Glutamatergic neuron (in vitro differentiated cells): ENCODE measurements around the gene TSHZ3. TPM values are rescaled to one million over a fixed set of nuclear protein-coding genes. Genes with fewer than 3 reads are reported as not detected.

Experiments
- DNase-seq: peaks from one replicate; pipeline ENCODE4 v3.0.0; 2022
- H3K27ac Mint-ChIP-seq: one replicate; pipeline ENCODE4 v1.8.0; 2020; ENCODE audit warnings: mild to moderate bottlenecking, mixed read lengths, inconsistent platforms; ENCODE audit not compliant: unreplicated experiment
- H3K27me3 Mint-ChIP-seq: one replicate; pipeline ENCODE4 v1.8.0; 2020; ENCODE audit warnings: mild to moderate bottlenecking, moderate library complexity, mixed read lengths, inconsistent platforms; ENCODE audit not compliant: unreplicated experiment
- H3K36me3 Mint-ChIP-seq: one replicate; pipeline ENCODE4 v1.8.0; 2020; ENCODE audit warnings: mild to moderate bottlenecking, mixed read lengths, inconsistent platforms; ENCODE audit not compliant: unreplicated experiment
- H3K4me1 Mint-ChIP-seq: one replicate; pipeline ENCODE4 v1.8.0; 2020; ENCODE audit warnings: mild to moderate bottlenecking, low read depth, mixed read lengths, inconsistent platforms; ENCODE audit not compliant: unreplicated experiment
- H3K4me3 Mint-ChIP-seq: one replicate; pipeline ENCODE4 v1.8.0; 2020; ENCODE audit warnings: mild to moderate bottlenecking, mixed read lengths, inconsistent platforms; ENCODE audit not compliant: unreplicated experiment
- H3K9me3 Mint-ChIP-seq: one replicate; pipeline ENCODE4 v1.8.0; 2020; ENCODE audit warnings: mild to moderate bottlenecking, moderate library complexity, mixed read lengths, inconsistent platforms; ENCODE audit not compliant: unreplicated experiment
- CTCF ChIP-seq: fragments of 200-600 bp; sonication (generic); IDR thresholded peaks from one replicate; pipeline ENCODE4 v1.5.0; 2021; ENCODE audit not compliant: partially characterized antibody, unreplicated experiment
- total RNA-seq: library from RNA; stranded (reverse); fragmentation: NEBNext Ultra II Directional; extraction: Animal tissue kit (Norgen Biotek cat#: 25700); gene quantifications from one replicate; pipeline ENCODE4 v1.2.1, GENCODE V29; 2021; ENCODE audit not compliant: unreplicated experiment

Gene TSHZ3
- total RNA-seq, 1 donor from 2014 or later: 7.4 TPM

DNA sequence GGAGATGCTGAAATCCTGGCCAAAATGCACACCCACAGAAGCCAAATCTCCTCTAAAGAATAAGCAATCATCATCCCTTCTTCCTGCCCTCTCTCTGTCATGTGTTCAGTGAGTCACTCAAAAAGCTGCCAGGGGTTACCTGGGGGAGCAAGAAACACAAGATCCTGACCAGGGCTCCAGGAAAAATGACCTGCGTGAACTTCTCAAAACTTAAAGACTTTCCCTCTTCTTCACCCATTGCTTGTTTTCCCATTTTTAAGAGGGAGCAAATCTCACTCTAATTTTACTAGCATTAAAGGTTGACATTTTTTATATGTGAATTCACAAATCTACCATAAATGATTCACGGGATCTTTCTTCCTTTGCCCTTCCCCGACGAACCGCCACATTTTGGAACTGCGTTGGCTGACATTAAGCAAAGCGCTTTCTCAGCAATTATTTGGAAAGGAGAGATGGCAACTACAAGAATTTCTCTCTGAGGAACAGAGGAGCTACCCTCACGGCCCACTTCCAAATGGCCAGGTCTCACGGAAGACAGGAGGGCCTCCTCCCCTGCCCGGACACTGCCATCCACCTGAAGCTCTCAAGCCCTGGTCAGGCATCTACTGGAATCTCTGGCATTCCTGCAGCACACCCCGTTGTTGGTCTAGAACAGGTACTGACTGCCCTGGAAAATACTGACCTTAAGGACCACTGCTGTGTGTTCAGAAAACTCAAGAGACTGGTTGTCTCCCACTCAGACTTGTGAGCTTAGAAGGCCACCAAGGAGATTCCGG lies 14.2 kb downstream of the TSHZ3 start:
- Mint-ChIP-seq H3K4me3 (no peak overlapping the region), H3K36me3 (no peaks in the 10 kb centered on the region), H3K9me3 (peaks cover 13% of the 10 kb centered on the region), H3K4me1 (peaks cover 53% of the 10 kb centered on the region), H3K27ac (no peak overlapping the region), H3K27me3 (peaks cover 8% of the 10 kb centered on the region)
- no peak for DNase-seq
- TF ChIP-seq CTCF: no peak

- no peak for DNase-seq
- TF ChIP-seq CTCF: no peak
- Mint-ChIP-seq H3K36me3 (no peaks in the 10 kb centered on the region), H3K4me1 (peaks cover 50% of the 10 kb centered on the region), H3K4me3 (no peak overlapping the region), H3K27ac (no peak overlapping the region), H3K27me3 (peaks cover 5% of the 10 kb centered on the region), H3K9me3 (peaks cover 10% of the 10 kb centered on the region)
Observed at GRCh38 chr19:31334101-31334848, 15.0 kb downstream of the TSHZ3 start.

DNA sequence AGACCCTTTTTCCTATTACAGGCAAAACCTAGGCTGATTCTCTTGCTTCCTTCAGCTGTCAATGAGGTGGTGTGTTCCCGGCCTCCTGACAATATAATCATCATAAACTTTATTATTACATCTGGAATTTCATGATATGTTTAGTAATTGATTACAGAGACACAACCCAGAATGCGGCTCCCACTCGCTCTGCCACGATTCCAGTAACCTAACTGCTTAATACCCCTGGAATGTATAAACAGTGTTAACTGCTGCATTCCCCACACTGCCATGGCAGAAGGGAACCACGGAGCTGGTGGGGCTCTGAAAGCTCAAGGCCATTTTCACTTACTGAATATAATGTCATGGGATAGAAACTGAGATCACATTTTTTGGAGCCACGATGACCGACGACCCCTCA lies 17.1 kb downstream of the TSHZ3 start:
- H3K4me1 Mint-ChIP-seq: peaks cover 36% of the 10 kb centered on the region
- TF ChIP-seq CTCF: no peak
- no peaks in the 10 kb centered on the region for H3K27me3 Mint-ChIP-seq
- DNase-seq: no peak
- no peaks in the 10 kb centered on the region for H3K36me3 Mint-ChIP-seq
- peak overlapping the region; percentile 88 for H3K27ac Mint-ChIP-seq
- peaks cover 4% of the 10 kb centered on the region for H3K9me3 Mint-ChIP-seq
- H3K4me3 Mint-ChIP-seq: no peak overlapping the region

DNA sequence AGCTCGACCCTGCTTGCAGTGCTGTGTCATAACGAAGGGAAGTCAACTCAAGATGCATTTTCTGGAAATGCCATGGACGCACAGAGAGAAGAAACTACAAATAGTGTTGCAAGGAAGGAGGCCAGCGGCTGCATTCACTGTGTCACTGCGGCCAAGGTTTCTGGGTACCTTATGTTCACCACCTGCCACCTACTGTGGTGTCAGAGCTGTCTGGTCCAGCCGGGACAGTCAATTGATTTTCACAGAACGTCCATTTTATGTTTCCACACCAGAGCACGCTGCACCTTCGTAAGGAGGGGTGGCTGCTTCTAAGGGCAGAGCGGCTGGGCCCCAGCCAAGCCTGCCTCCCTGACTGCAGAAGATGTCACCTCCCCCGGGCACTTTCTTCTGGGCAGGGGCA lies 17.7 kb downstream of the TSHZ3 start:
- no peaks in the 10 kb centered on the region for H3K36me3 Mint-ChIP-seq
- H3K4me1 Mint-ChIP-seq: peaks cover 40% of the 10 kb centered on the region
- H3K9me3 Mint-ChIP-seq: peaks cover 4% of the 10 kb centered on the region
- TF ChIP-seq CTCF: no peak
- H3K27ac Mint-ChIP-seq: peak overlapping the region; percentile 88
- DNase-seq: peak; percentile 37
- no peaks in the 10 kb centered on the region for H3K27me3 Mint-ChIP-seq
- H3K4me3 Mint-ChIP-seq: peak overlapping the region; percentile 21

DNA sequence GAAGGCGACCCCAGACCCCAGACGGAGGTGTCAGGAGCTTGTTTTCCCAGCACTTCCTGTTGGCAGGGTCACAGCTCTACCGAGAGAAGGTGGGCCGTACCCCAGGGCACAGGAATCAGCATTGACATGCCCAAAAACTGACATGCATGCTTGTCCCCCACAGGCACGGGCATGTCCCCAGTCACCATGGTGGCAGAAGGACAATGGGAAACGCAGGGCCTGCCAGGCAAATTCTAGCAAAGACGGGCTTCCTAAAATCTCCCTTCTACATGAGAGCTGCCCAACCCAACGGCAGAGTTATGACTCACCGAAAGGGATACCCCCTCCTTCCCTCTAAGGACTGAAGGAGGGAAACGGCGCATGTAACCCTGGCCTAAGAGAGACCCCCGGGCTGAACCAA lies 18.5 kb downstream of the TSHZ3 start:
- no peak for DNase-seq
- Mint-ChIP-seq H3K4me3 (peak overlapping the region; percentile 21), H3K27ac (peak overlapping the region; percentile 88), H3K4me1 (peaks cover 42% of the 10 kb centered on the region), H3K9me3 (peaks cover 4% of the 10 kb centered on the region), H3K27me3 (no peaks in the 10 kb centered on the region), H3K36me3 (no peaks in the 10 kb centered on the region)
- no peak for TF ChIP-seq CTCF
